ENCODE results near the gene VPS13D.

The VPS13D gene

DNA sequence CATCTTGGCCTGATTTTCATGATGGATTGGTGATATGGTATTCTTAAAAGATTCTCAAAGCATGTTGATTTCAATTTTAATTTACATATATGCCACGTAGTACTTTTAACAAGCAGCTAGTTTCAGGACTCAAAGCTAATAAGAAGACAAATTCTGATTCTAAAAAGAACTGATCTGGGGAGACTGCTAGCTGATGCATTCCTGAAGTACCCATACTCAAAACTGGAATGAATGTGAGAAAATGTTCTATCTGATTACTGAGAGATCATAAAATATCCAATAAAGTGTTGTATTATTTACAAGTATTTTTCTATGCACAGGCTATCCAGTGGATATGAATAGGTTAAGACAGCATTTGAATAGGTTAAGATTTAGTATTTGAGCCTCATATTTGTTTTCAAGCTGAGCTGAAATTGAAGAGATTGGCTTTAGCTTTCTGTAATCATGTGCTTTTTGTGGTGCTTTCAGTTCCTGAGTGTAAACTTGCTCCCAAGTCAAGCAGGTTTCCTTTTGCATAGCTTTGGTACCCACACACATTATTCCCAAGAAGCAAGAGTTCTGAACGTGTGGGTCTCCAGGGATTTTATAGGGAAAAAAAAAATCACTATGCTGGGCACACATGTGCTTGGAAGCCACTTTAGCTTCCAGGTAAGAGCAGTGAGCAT, 114.1 kb downstream of the VPS13D start:
- Histone ChIP-seq H3K36me3 (ENCODE audit: insufficient read depth, low read length) (peaks cover 41% of the 10 kb centered on the region), H3K9ac (ENCODE audit: low read length) (no peak overlapping the region), H3K27me3 (ENCODE audit: control insufficient read depth in 1 of 2, insufficient read depth in 2 of 2, low read length in 2 of 2) (no peaks in the 10 kb centered on the region), H3K4me1 (ENCODE audit: insufficient read depth, low read length) (peaks cover 33% of the 10 kb centered on the region), H3K9me3 (ENCODE audit: low read length) (no peaks in the 10 kb centered on the region), H3K4me3 (ENCODE audit: low read depth in 1 of 2, low read length in 2 of 2) (no peak overlapping the region), H3K27ac (ENCODE audit: low read depth, low read length) (peak overlapping the region; percentile 31)

DNA sequence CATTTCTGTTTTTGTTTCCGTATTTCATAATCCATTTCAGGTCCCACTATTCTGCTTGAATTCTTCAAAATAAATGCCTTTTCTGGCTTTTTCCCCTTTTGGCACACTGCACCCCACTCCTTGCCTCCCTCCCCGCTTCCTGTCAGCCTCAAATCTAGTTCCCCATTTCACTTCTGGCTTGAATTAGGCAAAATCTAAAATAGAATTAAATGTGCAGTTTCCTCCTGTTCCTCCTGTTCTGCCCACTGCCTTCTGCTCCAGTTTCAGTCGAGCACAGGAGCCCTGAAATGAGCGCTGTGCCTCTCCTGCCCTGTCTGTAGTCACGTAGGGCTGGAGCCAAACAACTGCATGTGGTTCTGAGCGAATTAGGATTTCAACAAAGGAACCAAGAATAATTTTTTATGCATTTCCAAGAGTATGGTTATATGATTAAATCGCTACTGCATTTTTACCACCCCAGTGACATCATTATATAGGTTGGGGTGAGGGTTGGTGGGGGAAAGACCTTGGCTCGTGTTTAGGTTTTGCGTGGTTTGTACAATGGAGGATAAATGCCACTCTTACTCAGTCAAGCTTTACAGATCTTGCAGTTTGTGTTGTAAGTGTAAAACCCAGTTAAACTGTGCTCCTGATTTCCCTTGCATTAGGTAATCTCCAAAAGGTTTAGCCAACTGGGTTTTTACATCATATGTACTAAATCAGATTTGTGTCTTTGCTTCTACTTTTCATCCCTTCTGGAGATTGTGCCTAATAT, 114.9 kb downstream of the VPS13D start:
- no peaks in the 10 kb centered on the region for H3K9me3 ChIP-seq (ENCODE audit: low read length)
- peaks cover 49% of the 10 kb centered on the region for H3K36me3 ChIP-seq (ENCODE audit: insufficient read depth, low read length)
- no peaks in the 10 kb centered on the region for H3K27me3 ChIP-seq (ENCODE audit: control insufficient read depth in 1 of 2, insufficient read depth in 2 of 2, low read length in 2 of 2)
- H3K27ac ChIP-seq (ENCODE audit: low read depth, low read length), result no peak overlapping the region
- no peak overlapping the region for H3K9ac ChIP-seq (ENCODE audit: low read length)
- no peak overlapping the region for H3K4me3 ChIP-seq (ENCODE audit: low read depth in 1 of 2, low read length in 2 of 2)
- peaks cover 25% of the 10 kb centered on the region for H3K4me1 ChIP-seq (ENCODE audit: insufficient read depth, low read length)

- Histone ChIP-seq H3K4me1 (ENCODE audit: insufficient read depth, low read length) (peaks cover 17% of the 10 kb centered on the region), H3K27ac (ENCODE audit: low read depth, low read length) (no peak overlapping the region), H3K9ac (ENCODE audit: low read length) (no peak overlapping the region), H3K36me3 (ENCODE audit: insufficient read depth, low read length) (peaks cover 56% of the 10 kb centered on the region), H3K4me3 (ENCODE audit: low read depth in 1 of 2, low read length in 2 of 2) (no peak overlapping the region), H3K27me3 (ENCODE audit: control insufficient read depth in 1 of 2, insufficient read depth in 2 of 2, low read length in 2 of 2) (no peaks in the 10 kb centered on the region), H3K9me3 (ENCODE audit: low read length) (no peaks in the 10 kb centered on the region)
Observed at GRCh38 chr1:12345350-12346217, 115.8 kb downstream of the VPS13D start.

GRCh38 chr1:12346483-12347151, 116.8 kb downstream of the VPS13D start:
- H3K27ac ChIP-seq (ENCODE audit: low read depth, low read length), result no peak overlapping the region
- peaks cover 62% of the 10 kb centered on the region for H3K36me3 ChIP-seq (ENCODE audit: insufficient read depth, low read length)
- peaks cover 9% of the 10 kb centered on the region for H3K4me1 ChIP-seq (ENCODE audit: insufficient read depth, low read length)

GRCh38 chr1:12348113-12348512, 118.3 kb downstream of the VPS13D start:
- Histone ChIP-seq H3K9me3 (ENCODE audit: low read length) (no peaks in the 10 kb centered on the region), H3K27me3 (ENCODE audit: control insufficient read depth in 1 of 2, insufficient read depth in 2 of 2, low read length in 2 of 2) (no peaks in the 10 kb centered on the region), H3K4me1 (ENCODE audit: insufficient read depth, low read length) (peaks cover 9% of the 10 kb centered on the region), H3K4me3 (ENCODE audit: low read depth in 1 of 2, low read length in 2 of 2) (no peak overlapping the region), H3K9ac (ENCODE audit: low read length) (no peak overlapping the region), H3K27ac (ENCODE audit: low read depth, low read length) (no peak overlapping the region), H3K36me3 (ENCODE audit: insufficient read depth, low read length) (peaks cover 55% of the 10 kb centered on the region)

More at GRCh38 chr1:12346483-12347151, 116.8 kb downstream of the VPS13D start:
- Histone ChIP-seq H3K27me3 (ENCODE audit: control insufficient read depth in 1 of 2, insufficient read depth in 2 of 2, low read length in 2 of 2) (no peaks in the 10 kb centered on the region), H3K4me3 (ENCODE audit: low read depth in 1 of 2, low read length in 2 of 2) (no peak overlapping the region), H3K9ac (ENCODE audit: low read length) (no peak overlapping the region), H3K9me3 (ENCODE audit: low read length) (no peaks in the 10 kb centered on the region)

DNA sequence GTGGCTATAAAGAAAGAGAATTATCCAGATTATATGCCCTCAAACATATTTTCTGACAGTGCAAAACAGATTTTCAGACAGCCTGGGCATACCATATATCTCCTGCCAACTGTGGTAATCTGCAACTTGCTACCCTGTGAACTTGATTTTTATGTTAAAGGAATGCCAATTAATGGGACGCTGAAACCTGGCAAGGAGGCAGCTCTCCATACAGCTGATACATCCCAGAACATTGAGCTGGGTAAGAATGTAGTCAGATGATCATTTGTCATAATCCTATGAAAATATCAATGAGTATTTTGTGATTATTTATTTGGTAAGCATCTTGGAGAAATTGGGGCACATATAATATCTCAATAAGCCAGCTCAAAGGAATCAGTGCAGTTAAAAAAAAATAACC, 124.2 kb downstream of the VPS13D start:
- H3K9ac ChIP-seq (ENCODE audit: low read length), result no peak overlapping the region
- peaks cover 45% of the 10 kb centered on the region for H3K36me3 ChIP-seq (ENCODE audit: insufficient read depth, low read length)
- no peaks in the 10 kb centered on the region for H3K9me3 ChIP-seq (ENCODE audit: low read length)
- no peak overlapping the region for H3K4me3 ChIP-seq (ENCODE audit: low read depth in 1 of 2, low read length in 2 of 2)
- no peak overlapping the region for H3K27ac ChIP-seq (ENCODE audit: low read depth, low read length)
- H3K27me3 ChIP-seq (ENCODE audit: control insufficient read depth in 1 of 2, insufficient read depth in 2 of 2, low read length in 2 of 2), result no peaks in the 10 kb centered on the region
- H3K4me1 ChIP-seq (ENCODE audit: insufficient read depth, low read length), result peaks cover 15% of the 10 kb centered on the region

GRCh38 chr1:12356004-12356890, 126.4 kb downstream of the VPS13D start:
- no peaks in the 10 kb centered on the region for H3K27me3 ChIP-seq (ENCODE audit: control insufficient read depth in 1 of 2, insufficient read depth in 2 of 2, low read length in 2 of 2)
- H3K9ac ChIP-seq (ENCODE audit: low read length), result no peak overlapping the region
- H3K27ac ChIP-seq (ENCODE audit: low read depth, low read length), result no peak overlapping the region
- no peak overlapping the region for H3K4me3 ChIP-seq (ENCODE audit: low read depth in 1 of 2, low read length in 2 of 2)
- no peaks in the 10 kb centered on the region for H3K9me3 ChIP-seq (ENCODE audit: low read length)
- H3K4me1 ChIP-seq (ENCODE audit: insufficient read depth, low read length), result peaks cover 15% of the 10 kb centered on the region
- H3K36me3 ChIP-seq (ENCODE audit: insufficient read depth, low read length), result peaks cover 24% of the 10 kb centered on the region

DNA sequence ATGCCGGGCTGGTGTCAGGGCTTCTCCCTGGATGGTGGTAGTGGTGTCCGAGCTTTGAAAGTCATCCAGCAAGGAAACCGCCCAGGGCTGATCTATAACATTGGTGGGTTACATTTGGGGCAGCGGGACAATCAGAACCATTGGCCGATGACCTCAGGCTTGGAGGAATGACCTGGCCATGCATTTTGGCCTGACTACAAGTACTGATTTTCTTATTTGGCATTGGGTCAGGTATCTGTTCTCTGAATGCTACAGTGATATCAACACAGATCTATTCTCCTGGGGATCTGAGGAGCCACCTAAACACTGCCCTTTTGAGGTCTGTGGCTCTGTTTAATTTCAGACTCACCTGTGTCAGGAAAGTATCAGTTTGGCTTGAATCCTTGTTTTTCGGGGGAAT, 128.7 kb downstream of the VPS13D start:
- H3K27me3 ChIP-seq (ENCODE audit: control insufficient read depth in 1 of 2, insufficient read depth in 2 of 2, low read length in 2 of 2), result no peaks in the 10 kb centered on the region
- H3K9me3 ChIP-seq (ENCODE audit: low read length), result no peaks in the 10 kb centered on the region
- H3K9ac ChIP-seq (ENCODE audit: low read length), result no peak overlapping the region
- H3K4me1 ChIP-seq (ENCODE audit: insufficient read depth, low read length), result peaks cover 15% of the 10 kb centered on the region
- H3K36me3 ChIP-seq (ENCODE audit: insufficient read depth, low read length), result peaks cover 31% of the 10 kb centered on the region
- H3K4me3 ChIP-seq (ENCODE audit: low read depth in 1 of 2, low read length in 2 of 2), result no peak overlapping the region
- H3K27ac ChIP-seq (ENCODE audit: low read depth, low read length), result no peak overlapping the region

GRCh38 chr1:12359359-12360133, 129.7 kb downstream of the VPS13D start:
- no peak overlapping the region for H3K4me3 ChIP-seq (ENCODE audit: low read depth in 1 of 2, low read length in 2 of 2)
- no peak overlapping the region for H3K9ac ChIP-seq (ENCODE audit: low read length)
- H3K27ac ChIP-seq (ENCODE audit: low read depth, low read length), result no peak overlapping the region
- peaks cover 15% of the 10 kb centered on the region for H3K4me1 ChIP-seq (ENCODE audit: insufficient read depth, low read length)
- H3K27me3 ChIP-seq (ENCODE audit: control insufficient read depth in 1 of 2, insufficient read depth in 2 of 2, low read length in 2 of 2), result no peaks in the 10 kb centered on the region
- H3K36me3 ChIP-seq (ENCODE audit: insufficient read depth, low read length), result peaks cover 36% of the 10 kb centered on the region
- no peaks in the 10 kb centered on the region for H3K9me3 ChIP-seq (ENCODE audit: low read length)

DNA sequence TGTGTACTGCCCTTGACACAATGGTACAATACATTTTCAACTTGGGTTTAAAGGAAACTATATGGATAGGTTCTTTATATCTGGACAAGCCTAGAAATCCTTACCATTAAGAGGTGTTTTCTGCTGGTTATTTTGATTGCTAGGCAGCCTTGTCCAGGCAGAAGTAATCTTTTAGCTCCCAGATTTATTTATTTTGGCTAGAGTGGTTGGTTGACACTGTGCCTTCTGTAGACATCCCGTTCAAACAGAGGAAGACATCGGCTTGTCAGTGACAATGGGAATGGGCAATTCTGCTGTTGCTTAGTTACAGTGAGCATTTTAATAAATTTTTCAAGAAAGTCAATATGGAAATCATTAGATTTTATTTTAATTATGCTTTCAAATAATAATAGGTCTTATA, 138.8 kb downstream of the VPS13D start:
- no peak overlapping the region for H3K9ac ChIP-seq (ENCODE audit: low read length)
- no peak overlapping the region for H3K27ac ChIP-seq (ENCODE audit: low read depth, low read length)

More for the DNA sequence above, 138.8 kb downstream of the VPS13D start:
- H3K4me3 ChIP-seq (ENCODE audit: low read depth in 1 of 2, low read length in 2 of 2), result no peak overlapping the region
- no peaks in the 10 kb centered on the region for H3K4me1 ChIP-seq (ENCODE audit: insufficient read depth, low read length)
- peaks cover 37% of the 10 kb centered on the region for H3K36me3 ChIP-seq (ENCODE audit: insufficient read depth, low read length)
- no peaks in the 10 kb centered on the region for H3K9me3 ChIP-seq (ENCODE audit: low read length)
- no peaks in the 10 kb centered on the region for H3K27me3 ChIP-seq (ENCODE audit: control insufficient read depth in 1 of 2, insufficient read depth in 2 of 2, low read length in 2 of 2)
